HepG2 (cell line): Measurements from ENCODE around the gene USP19. TPM values are rescaled to one million over a fixed set of nuclear protein-coding genes. Genes with fewer than 3 reads are reported as not detected.

ENCODE experiments used
- ATF1 ChIP-seq: IDR thresholded peaks from 2 replicates; pipeline ENCODE4 v1.6.1; 2016; ENCODE audit warnings: mild to moderate bottlenecking, control low read depth
- BRF2 ChIP-seq: sonication (generic); formaldehyde crosslinking; IDR thresholded peaks from 2 replicates; pipeline ENCODE4 v1.8.1; 2022; ENCODE audit warnings: mild to moderate bottlenecking, missing genetic modification reagents
- KIAA2018 ChIP-seq: sonication (generic); formaldehyde crosslinking; IDR thresholded peaks from 2 replicates; pipeline ENCODE4 v1.5.0; 2020; ENCODE audit warnings: mild to moderate bottlenecking, missing genetic modification reagents, borderline replicate concordance
- NAIF1 ChIP-seq: sonication (generic); formaldehyde crosslinking; IDR thresholded peaks from 2 replicates; pipeline ENCODE4 v1.5.0; 2020; ENCODE audit warnings: mild to moderate bottlenecking, missing genetic modification reagents, borderline replicate concordance
- NKX3-1 ChIP-seq: sonication (generic); formaldehyde crosslinking; IDR thresholded peaks from 2 replicates; pipeline ENCODE4 v1.5.0; 2020; ENCODE audit warnings: missing genetic modification reagents
- RBFOX2 ChIP-seq: fragments of 200-400 bp; formaldehyde crosslinking; IDR thresholded peaks from 2 replicates; pipeline ENCODE4 v1.6.1; 2017; ENCODE audit warnings: low read depth, mild to moderate bottlenecking, low read length
- SCMH1 ChIP-seq: sonication (generic); formaldehyde crosslinking; IDR thresholded peaks from 2 replicates; pipeline ENCODE4 v1.9.0; 2021; ENCODE audit warnings: missing genetic modification reagents, mild to moderate bottlenecking, borderline replicate concordance
- SNAI1 ChIP-seq: sonication (generic); formaldehyde crosslinking; IDR thresholded peaks from 2 replicates; pipeline ENCODE4 v1.5.0; 2020; ENCODE audit warnings: mild to moderate bottlenecking, missing genetic modification reagents, borderline replicate concordance
- TARDBP ChIP-seq: sonication (generic); formaldehyde crosslinking; IDR thresholded peaks from 2 replicates; pipeline ENCODE4 v1.8.0; 2022; ENCODE audit warnings: mild to moderate bottlenecking, missing genetic modification reagents
- TBP ChIP-seq: sonication (generic); formaldehyde crosslinking; IDR thresholded peaks from 2 replicates; pipeline ENCODE4 v1.5.0; 2020; ENCODE audit warnings: missing genetic modification reagents
- TCF7 ChIP-seq: sonication (generic); IDR thresholded peaks from 2 replicates; pipeline ENCODE4 v1.6.1; 2016; ENCODE audit warnings: antibody characterized with exemption, low read depth
- ZBTB7A ChIP-seq: sonication (generic); formaldehyde crosslinking; IDR thresholded peaks from 2 replicates; pipeline ENCODE4 v1.8.0; 2022; ENCODE audit warnings: mild to moderate bottlenecking, missing genetic modification reagents
- ZNF235 ChIP-seq: sonication (generic); formaldehyde crosslinking; IDR thresholded peaks from 2 replicates; pipeline ENCODE4 v1.8.1; 2023; ENCODE audit warnings: mild to moderate bottlenecking, missing genetic modification reagents, borderline replicate concordance
- ZNF510 ChIP-seq: sonication (generic); formaldehyde crosslinking; IDR thresholded peaks from 2 replicates; pipeline ENCODE4 v1.4.0; 2020; ENCODE audit warnings: low read depth, mild to moderate bottlenecking, missing genetic modification reagents
- polyA plus RNA-seq, 8 experiments: library from polyadenylated mRNA; depleted of rRNA in 3 of 8; stranded (reverse) in 7 of 8; unstranded in 1 of 8; fragments of >200 nt; fragmentation: Illumina TruSeq in 4 of 8; extraction: Trizol in 4 of 8; gene quantifications; 2 replicates each; pipeline versions ENCODE4 v1.2.1 to v1.2.3, GENCODE V29; 2011 to 2016; ENCODE audit warnings: low read depth in 4 of 8, missing spikeins in 1 of 8, mixed read lengths in 1 of 8; ENCODE audit not compliant: insufficient read depth in 1 of 8
- total RNA-seq, 5 experiments: library from RNA; depleted of rRNA; stranded (reverse); fragments of >200 nt; fragmentation: Illumina TruSeq; extraction: Trizol; gene quantifications; 2 replicates each; pipeline ENCODE4 v1.2.3, GENCODE V29; 2016; ENCODE audit warnings: low read depth in 1 of 5
- TF ChIP-seq, protein P1 (sequence below), 2 experiments: IDR thresholded peaks; 2 replicates each; pipeline ENCODE4 v1.6.1; 2011 to 2012; ENCODE audit warnings: low read length in 2 of 2, borderline replicate concordance in 1 of 2, low read depth in 1 of 2, mild to moderate bottlenecking in 1 of 2, moderate library complexity in 1 of 2

USP19 gene
- total and polyA plus RNA-seq, 2 of the 13 experiments (the other 11 are each of a cell fraction or from before 2014, with no cell fraction given) = 28.3 to 31.7 TPM

DNA sequence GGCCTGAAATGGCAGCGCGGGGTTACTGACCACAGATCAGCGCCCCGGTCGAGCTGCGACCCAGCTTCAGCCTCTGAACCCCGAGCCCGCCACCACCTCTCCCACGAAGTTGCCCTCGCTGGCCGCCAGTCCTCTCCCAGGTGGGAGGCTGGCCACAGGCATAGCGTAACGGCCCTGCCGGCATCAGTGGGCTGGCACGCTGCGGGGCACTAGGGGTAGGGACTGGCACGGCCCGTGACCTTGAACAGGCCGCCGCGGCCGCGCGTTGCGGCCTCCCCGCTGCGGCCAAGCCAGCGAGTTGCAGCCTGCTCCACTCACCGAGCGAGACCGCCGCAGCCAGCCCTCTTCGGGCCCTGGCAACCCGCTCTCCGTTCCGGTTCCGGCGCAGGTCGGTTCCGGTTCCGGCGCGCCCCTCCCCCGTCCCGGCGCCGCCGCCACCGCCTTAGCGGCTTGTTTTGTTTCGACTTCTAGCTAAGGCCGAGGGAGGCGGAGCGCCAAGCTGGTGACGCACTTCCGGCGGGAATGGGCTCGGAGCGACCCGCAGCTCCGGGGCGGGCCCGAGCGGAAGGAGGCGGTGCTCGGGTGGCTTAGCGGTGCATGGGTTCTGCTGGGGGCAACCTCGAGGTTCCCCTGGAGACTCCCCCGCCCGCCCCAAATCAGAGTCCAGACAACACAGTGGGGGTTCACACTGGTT is at the start of gene USP19 (continued):
- TF ChIP-seq NKX3-1 (CRISPR knock-in tag) = 0 out of 2 replicates have a peak, but pooled peaks have one; percentile 68
- no peak for TF ChIP-seq ZBTB7A (CRISPR knock-in tag)
- 0 out of 2 replicates have a peak, but pooled peaks have one; percentile 50 for TF ChIP-seq ZNF235 (CRISPR knock-in tag)
- TF ChIP-seq, protein P1, sequence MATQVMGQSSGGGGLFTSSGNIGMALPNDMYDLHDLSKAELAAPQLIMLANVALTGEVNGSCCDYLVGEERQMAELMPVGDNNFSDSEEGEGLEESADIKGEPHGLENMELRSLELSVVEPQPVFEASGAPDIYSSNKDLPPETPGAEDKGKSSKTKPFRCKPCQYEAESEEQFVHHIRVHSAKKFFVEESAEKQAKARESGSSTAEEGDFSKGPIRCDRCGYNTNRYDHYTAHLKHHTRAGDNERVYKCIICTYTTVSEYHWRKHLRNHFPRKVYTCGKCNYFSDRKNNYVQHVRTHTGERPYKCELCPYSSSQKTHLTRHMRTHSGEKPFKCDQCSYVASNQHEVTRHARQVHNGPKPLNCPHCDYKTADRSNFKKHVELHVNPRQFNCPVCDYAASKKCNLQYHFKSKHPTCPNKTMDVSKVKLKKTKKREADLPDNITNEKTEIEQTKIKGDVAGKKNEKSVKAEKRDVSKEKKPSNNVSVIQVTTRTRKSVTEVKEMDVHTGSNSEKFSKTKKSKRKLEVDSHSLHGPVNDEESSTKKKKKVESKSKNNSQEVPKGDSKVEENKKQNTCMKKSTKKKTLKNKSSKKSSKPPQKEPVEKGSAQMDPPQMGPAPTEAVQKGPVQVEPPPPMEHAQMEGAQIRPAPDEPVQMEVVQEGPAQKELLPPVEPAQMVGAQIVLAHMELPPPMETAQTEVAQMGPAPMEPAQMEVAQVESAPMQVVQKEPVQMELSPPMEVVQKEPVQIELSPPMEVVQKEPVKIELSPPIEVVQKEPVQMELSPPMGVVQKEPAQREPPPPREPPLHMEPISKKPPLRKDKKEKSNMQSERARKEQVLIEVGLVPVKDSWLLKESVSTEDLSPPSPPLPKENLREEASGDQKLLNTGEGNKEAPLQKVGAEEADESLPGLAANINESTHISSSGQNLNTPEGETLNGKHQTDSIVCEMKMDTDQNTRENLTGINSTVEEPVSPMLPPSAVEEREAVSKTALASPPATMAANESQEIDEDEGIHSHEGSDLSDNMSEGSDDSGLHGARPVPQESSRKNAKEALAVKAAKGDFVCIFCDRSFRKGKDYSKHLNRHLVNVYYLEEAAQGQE (IDR thresholded peaks at IDR 0.05; ENCODE audit: borderline replicate concordance in 1 of 2, low read depth in 1 of 2, low read length in 2 of 2) = no peak
- TF ChIP-seq SNAI1 (CRISPR knock-in tag) = no peak
- 0 out of 2 replicates have a peak, but pooled peaks have one; percentile 51 for TF ChIP-seq NAIF1
- peak; percentile 98 for TF ChIP-seq RBFOX2
- TF ChIP-seq KIAA2018 (CRISPR knock-in tag) = no peak
- peak; percentile 58; the same call in 1 of the 2 replicates for TF ChIP-seq TARDBP (CRISPR knock-in tag)
- TF ChIP-seq SCMH1 (CRISPR knock-in tag) = no peak
- no peak for TF ChIP-seq TBP
- no peak for TF ChIP-seq ZNF510 (CRISPR knock-in tag)
- peak; percentile 81 for TF ChIP-seq ATF1 (CRISPR knock-in tag)
- TF ChIP-seq BRF2 (CRISPR knock-in tag) = 0 out of 2 replicates have a peak, but pooled peaks have one; percentile 40
- no peak for TF ChIP-seq TCF7
